Mesodermal cell (in vitro differentiated cells): ENCODE measurements around the gene TWNK.
A peak's percentile ranks its signal among the peaks of the same experiment; 100 is the strongest.

Source experiments
- H3K27ac ChIP-seq: 2 replicates; pipeline ENCODE4 v1.7.0; 2013; ENCODE audit warnings: mild to moderate bottlenecking, low read depth, low read length, moderate library complexity; ENCODE audit not compliant: severe bottlenecking
- H3K36me3 ChIP-seq: 2 replicates; pipeline ENCODE4 v1.7.1; 2013; ENCODE audit warnings: mild to moderate bottlenecking, low read length, moderate library complexity; ENCODE audit not compliant: control insufficient read depth, insufficient read depth
- H3K4me1 ChIP-seq: one replicate; pipeline ENCODE4 v1.7.1; 2013; ENCODE audit warnings: mild to moderate bottlenecking, low read length; ENCODE audit not compliant: insufficient read depth, control insufficient read depth, poor library complexity, severe bottlenecking
- H3K4me3 ChIP-seq: 2 replicates; pipeline ENCODE4 v1.7.0; 2013; ENCODE audit warnings: low read length, control low read depth, mild to moderate bottlenecking; ENCODE audit not compliant: insufficient read depth, poor library complexity, severe bottlenecking; ENCODE audit errors: extremely low read depth
- H3K9me3 ChIP-seq: 2 replicates; pipeline ENCODE4 v1.7.1; 2013; ENCODE audit warnings: mild to moderate bottlenecking, low read length, moderate library complexity; ENCODE audit not compliant: control insufficient read depth
- WGBS, 2 experiments: methylation state at CpG; one replicate each; pipeline ENCODE4 v1.1.5; 2013; ENCODE audit warnings: missing lambda C conversion rate in 2 of 2; ENCODE audit not compliant: insufficient coverage in 2 of 2; 5-methylcytosine and 5-hydroxymethylcytosine counted together

Gene TWNK

GRCh38 chr10:101005869-101006567 is 18.7 kb downstream of the TWNK start:
- no peak overlapping the region for H3K27ac ChIP-seq
- WGBS, 2 experiments, result 88 to 100% methylated on average over 1 to 2 of the region's 4 CpGs
- peaks cover 53% of the 10 kb centered on the region for H3K36me3 ChIP-seq

GRCh38 chr10:101006593-101007098 is 19.3 kb downstream of the TWNK start:
- Histone ChIP-seq H3K36me3 (peaks cover 53% of the 10 kb centered on the region), H3K27ac (peak overlapping the region; percentile 23), H3K4me3 (no peak overlapping the region), H3K9me3 (no peaks in the 10 kb centered on the region), H3K4me1 (peaks cover 27% of the 10 kb centered on the region)
- WGBS, 2 experiments, result 97% methylated on average over 22 to 32 of the region's 33 CpGs

More at GRCh38 chr10:101005869-101006567, 18.7 kb downstream of the TWNK start:
- Histone ChIP-seq H3K9me3 (no peaks in the 10 kb centered on the region), H3K4me3 (no peak overlapping the region), H3K4me1 (peaks cover 29% of the 10 kb centered on the region)

- H3K9me3 ChIP-seq, result no peaks in the 10 kb centered on the region
- H3K36me3 ChIP-seq, result peaks cover 53% of the 10 kb centered on the region
- H3K4me1 ChIP-seq, result peaks cover 25% of the 10 kb centered on the region
- 90 to 92% methylated on average over 9 to 10 of the region's 11 CpGs for WGBS, 2 experiments
- no peak overlapping the region for H3K4me3 ChIP-seq
- H3K27ac ChIP-seq, result peak overlapping the region; percentile 23
Observed at GRCh38 chr10:101007099-101007711, 19.9 kb downstream of the TWNK start.

DNA sequence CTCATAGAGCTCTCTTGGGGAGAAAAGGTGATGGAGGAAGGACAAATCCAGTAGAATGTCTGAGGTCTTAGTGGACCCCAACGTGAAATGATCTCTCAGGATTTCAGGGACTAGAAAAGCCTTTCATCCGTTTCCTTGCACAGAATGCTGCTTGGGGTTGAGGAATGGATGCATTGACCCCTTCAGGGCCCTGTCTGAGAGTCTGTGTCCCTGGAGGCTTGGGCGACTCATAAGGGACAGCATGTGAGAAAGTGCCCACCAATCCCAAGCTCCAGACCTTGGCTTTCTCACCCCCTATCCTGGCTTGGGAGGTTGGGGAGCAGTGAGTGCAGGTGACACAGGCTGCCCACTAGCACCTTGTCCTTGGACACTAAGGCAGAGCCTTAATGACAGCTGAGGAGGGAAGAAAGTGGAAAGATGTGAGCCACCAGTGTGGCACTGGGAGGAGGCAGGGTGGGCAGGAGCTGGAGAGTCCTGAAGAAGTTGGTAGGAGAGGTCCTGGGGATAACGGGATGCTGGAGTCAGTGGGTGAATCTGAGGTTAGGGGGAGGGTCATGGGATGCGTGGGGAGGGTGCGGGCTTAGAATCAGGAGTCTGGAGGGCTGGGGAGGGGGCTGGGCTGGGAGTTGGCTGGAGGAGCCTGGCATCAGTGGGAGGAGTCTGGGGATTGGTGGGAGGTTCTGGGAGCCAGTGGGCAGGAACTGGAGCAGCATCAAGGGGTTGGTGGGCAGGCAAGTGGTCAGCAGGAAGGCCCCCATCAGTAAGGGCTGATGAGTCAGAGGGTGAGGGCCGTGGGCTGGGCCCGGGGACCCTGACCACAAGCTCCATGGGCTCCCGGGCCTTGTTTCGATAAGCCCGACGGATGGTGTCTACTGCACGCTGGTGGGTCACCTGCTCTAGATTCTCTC is 20.8 kb downstream of the TWNK start:
- Histone ChIP-seq H3K27ac (peak overlapping the region; percentile 36), H3K9me3 (no peaks in the 10 kb centered on the region), H3K36me3 (peaks cover 43% of the 10 kb centered on the region), H3K4me3 (no peak overlapping the region), H3K4me1 (peaks cover 26% of the 10 kb centered on the region)
- 72 to 73% methylated on average over 8 to 11 of the region's 13 CpGs for WGBS, 2 experiments

GRCh38 chr10:101008823-101009423 is 21.6 kb downstream of the TWNK start:
- 100% methylated on average over 1 to 3 of the region's 6 CpGs for WGBS, 2 experiments
- peaks cover 36% of the 10 kb centered on the region for H3K36me3 ChIP-seq
- no peaks in the 10 kb centered on the region for H3K9me3 ChIP-seq
- no peak overlapping the region for H3K4me3 ChIP-seq
- peaks cover 30% of the 10 kb centered on the region for H3K4me1 ChIP-seq
- peak overlapping the region; percentile 36 for H3K27ac ChIP-seq

DNA sequence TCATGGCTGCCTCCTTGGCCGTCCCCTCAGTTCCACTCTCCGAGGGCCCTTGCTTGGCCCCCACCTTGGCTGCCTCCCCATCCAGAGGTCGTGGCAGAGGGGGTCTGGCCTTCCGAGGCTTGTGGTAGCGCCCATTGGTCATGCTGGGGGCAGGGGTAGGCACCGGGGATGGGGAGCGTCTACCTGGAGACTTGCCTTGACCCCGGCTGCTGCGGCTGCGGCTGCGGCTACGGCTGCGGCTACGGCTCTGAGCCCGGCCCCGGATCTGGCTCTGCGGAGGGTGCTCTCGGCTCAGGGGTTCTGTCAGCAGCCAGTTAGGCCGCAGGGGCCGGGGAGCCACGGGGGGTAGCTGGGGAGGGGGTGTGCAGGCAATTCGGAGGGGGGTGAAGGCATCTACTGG is 23.0 kb downstream of the TWNK start:
- H3K4me3 ChIP-seq, result no peak overlapping the region
- no peaks in the 10 kb centered on the region for H3K9me3 ChIP-seq
- H3K4me1 ChIP-seq, result peaks cover 37% of the 10 kb centered on the region
- peaks cover 22% of the 10 kb centered on the region for H3K36me3 ChIP-seq
- no peak overlapping the region for H3K27ac ChIP-seq
- 98% methylated on average over 7 to 16 of the region's 22 CpGs for WGBS, 2 experiments

DNA sequence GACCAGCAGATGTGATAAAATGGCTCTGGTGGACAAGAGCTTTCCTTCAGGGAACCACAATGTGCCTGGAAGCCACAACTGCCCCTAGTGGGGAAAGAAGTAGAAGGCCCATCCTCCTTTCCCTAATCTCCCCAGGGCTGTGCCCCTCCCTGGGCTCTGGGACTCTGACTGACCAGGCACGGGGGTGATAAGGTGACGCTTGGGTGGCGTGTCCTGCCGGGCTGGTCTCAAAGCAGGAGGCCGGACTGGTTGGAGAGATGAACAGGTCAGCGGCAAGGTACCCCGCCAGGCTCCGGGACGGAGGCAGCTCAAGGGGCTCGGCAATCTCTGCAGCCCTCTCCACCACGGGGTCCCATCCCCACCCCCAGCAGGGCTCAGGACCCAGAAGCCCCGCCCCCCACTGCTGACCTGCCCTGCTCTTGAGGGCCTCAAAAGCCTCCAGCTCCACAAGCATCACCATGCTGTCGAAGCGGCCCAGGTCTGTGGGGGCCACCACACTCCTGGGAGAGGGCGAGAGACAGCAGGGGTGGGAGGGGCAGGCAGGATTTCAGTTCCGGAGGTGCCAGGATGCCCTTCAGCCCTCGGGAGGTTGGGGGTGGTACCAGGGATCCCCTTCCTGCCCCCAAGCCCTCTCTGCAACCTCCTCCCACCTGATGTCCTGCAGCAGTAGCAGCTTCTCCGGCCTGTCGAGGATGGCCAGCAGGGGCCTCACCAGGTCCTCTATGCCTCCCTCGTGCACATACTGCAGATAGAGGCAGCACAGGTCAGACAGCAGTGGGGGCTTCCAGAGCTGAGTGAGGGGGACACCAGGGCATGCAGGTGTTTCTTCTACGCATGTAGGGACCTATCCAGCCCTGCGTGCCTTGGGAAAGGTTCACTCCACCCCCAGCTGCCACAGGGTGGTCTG is 24.4 kb downstream of the TWNK start:
- Histone ChIP-seq H3K4me3 (no peak overlapping the region), H3K4me1 (peaks cover 37% of the 10 kb centered on the region), H3K36me3 (peaks cover 8% of the 10 kb centered on the region), H3K27ac (no peak overlapping the region), H3K9me3 (no peaks in the 10 kb centered on the region)
- 69 to 83% methylated on average over 6 to 19 of the region's 22 CpGs for WGBS, 2 experiments

DNA sequence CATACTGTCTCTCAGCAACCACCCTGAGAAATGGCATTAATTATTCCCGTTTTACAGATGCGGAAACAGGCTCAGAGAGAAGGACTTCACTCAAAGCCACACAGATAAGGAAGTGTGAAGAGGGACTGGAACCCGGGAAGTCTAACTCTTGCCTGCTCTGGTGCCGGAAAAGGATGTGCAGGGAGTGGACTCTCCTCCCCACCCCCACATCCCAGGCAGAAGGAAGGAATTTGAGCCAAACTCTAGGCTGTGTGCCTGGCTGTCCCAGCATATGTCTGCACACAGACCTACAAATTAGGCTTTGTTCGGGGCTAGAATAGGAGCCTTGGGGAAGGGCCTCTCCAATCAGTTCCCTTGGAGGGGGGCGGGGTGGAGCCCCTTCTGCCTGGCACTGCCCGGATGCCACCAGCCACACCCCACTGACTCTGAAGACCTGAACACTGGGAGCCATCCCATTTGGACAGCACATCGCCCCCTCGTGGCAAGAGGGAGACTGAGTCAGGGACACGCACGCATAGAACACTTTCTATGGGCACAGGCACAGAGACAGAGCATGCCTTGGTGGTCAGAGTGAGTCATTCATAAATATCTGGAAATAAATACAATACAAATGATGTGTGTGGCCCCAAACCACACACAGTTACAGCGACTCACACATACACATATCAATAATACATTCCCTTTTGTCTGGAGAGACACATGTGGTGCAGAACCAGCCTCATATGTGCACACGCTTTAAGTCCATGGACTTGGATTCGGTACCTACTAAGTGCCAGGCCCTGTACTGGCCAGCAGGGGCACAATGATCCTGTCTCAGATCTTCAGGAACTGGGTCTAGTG is 25.4 kb downstream of the TWNK start:
- Histone ChIP-seq H3K27ac (peak overlapping the region; percentile 29), H3K4me3 (no peak overlapping the region), H3K4me1 (peaks cover 31% of the 10 kb centered on the region), H3K36me3 (no peaks in the 10 kb centered on the region), H3K9me3 (no peaks in the 10 kb centered on the region)
- 32 to 61% methylated on average over 4 to 6 of the region's 14 CpGs for WGBS, 2 experiments

- Histone ChIP-seq H3K27ac (peak overlapping the region; percentile 29), H3K4me3 (no peak overlapping the region), H3K4me1 (peaks cover 29% of the 10 kb centered on the region), H3K9me3 (no peaks in the 10 kb centered on the region), H3K36me3 (no peaks in the 10 kb centered on the region)
- WGBS, 2 experiments, result 69 to 71% methylated on average over 9 of the region's 9 CpGs
Observed at GRCh38 chr10:101013365-101013825, 26.1 kb downstream of the TWNK start.
